ENCODE measurements around the gene RAMP1.

GRCh38 chr2:237878321-237879057, 19.1 kb downstream of the RAMP1 start:
- TF ChIP-seq POLR2A (IDR thresholded peaks at IDR 0.05) (no peak), CTCF (IDR thresholded peaks at IDR 0.05 in 4 of 5, conservative IDR thresholded peaks at IDR 0.05 in 1 of 5) (no peak)
